ENCODE measurements around the gene SLC16A6. TPM values are rescaled to one million over a fixed set of nuclear protein-coding genes. Genes with fewer than 3 reads are reported as not detected.

The SLC16A6 gene
- total RNA-seq, 1 experiment from 2014 or later: 0.70 TPM

DNA sequence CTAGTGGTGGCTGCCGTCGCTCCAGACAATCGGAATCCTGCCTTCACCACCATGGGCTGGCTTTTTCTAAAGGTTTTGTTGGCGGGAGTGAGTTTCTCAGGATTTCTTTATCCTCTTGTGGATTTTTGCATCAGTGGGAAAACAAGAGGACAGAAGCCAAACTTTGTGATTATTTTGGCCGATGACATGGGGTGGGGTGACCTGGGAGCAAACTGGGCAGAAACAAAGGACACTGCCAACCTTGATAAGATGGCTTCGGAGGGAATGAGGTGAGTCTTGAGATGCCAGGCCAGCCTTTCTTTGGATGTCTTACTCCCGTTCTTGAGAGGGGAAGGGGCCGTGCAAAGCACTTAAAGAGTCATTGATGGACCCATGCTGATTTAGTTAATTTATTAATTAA, 16.5 kb upstream of the SLC16A6 start:
- ChIA-PET POLR2A (ENCODE audit: unreplicated experiment) (no interaction called here), CTCF (no interaction called here)
- H3K27me3 ChIP-seq (ENCODE audit: insufficient read depth, low read depth): no peaks in the 10 kb centered on the region
- no peaks in the 10 kb centered on the region for H3K9me2 ChIP-seq (ENCODE audit: insufficient read depth)
- no peak overlapping the region for H3K4me2 ChIP-seq
- H3K36me3 ChIP-seq (ENCODE audit: low read depth): no peaks in the 10 kb centered on the region
- intact Hi-C loops (cut with micrococcal nuclease; ENCODE audit: unreplicated experiment): no loop called here
- no peaks in the 10 kb centered on the region for H3K9me3 ChIP-seq (ENCODE audit: insufficient read depth, low read depth)
- no peak overlapping the region for H2AFZ ChIP-seq
- DNase-seq: no peak
- no TSS peak for BruUV-seq (replicated peaks)
- H3K4me3 ChIP-seq: no peak overlapping the region
- peaks cover 24% of the 10 kb centered on the region for H3F3A ChIP-seq (ENCODE audit: insufficient read depth, low read depth)
- H3K4me1 ChIP-seq (replicated peaks; ENCODE audit: insufficient read depth): peaks cover 40% of the 10 kb centered on the region
- no peak overlapping the region for H3K27ac ChIP-seq
- H4K20me1 ChIP-seq (ENCODE audit: insufficient read depth): no peaks in the 10 kb centered on the region
- no peaks in the 10 kb centered on the region for H3K79me2 ChIP-seq (ENCODE audit: low read depth)
- TF ChIP-seq EZH2 (IDR thresholded peaks at IDR 0.05; ENCODE audit: low read depth): no peak
- TF ChIP-seq, protein P1, sequence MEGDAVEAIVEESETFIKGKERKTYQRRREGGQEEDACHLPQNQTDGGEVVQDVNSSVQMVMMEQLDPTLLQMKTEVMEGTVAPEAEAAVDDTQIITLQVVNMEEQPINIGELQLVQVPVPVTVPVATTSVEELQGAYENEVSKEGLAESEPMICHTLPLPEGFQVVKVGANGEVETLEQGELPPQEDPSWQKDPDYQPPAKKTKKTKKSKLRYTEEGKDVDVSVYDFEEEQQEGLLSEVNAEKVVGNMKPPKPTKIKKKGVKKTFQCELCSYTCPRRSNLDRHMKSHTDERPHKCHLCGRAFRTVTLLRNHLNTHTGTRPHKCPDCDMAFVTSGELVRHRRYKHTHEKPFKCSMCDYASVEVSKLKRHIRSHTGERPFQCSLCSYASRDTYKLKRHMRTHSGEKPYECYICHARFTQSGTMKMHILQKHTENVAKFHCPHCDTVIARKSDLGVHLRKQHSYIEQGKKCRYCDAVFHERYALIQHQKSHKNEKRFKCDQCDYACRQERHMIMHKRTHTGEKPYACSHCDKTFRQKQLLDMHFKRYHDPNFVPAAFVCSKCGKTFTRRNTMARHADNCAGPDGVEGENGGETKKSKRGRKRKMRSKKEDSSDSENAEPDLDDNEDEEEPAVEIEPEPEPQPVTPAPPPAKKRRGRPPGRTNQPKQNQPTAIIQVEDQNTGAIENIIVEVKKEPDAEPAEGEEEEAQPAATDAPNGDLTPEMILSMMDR (conservative IDR thresholded peaks at IDR 0.05): no peak

DNA sequence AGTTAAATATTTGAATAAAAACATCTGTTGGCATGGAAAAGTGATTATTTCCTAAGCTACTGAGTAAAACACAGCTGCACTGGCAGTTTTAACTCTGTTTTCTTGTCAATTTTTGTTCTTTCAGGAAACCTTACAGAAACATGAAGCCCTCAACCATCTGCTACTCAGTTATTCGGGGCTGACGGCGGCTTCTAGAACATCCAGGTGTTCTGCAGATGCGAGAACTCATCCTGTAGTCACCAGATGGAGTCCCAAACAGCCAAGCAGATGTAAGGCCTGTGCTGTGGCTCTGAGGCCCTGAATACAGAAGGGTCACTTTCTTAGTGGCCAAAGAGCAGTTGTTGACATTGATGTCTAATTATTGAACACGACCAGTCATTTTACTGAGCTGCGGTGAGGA, 15.9 kb upstream of the SLC16A6 start:
- no TSS peak for BruUV-seq (replicated peaks)
- POLR2A ChIA-PET (ENCODE audit: unreplicated experiment): no interaction called here
- H2AFZ ChIP-seq: no peak overlapping the region
- intact Hi-C loops (cut with micrococcal nuclease; ENCODE audit: unreplicated experiment): no loop called here
- TF ChIP-seq, protein P1 (conservative IDR thresholded peaks at IDR 0.05): no peak
- DNase-seq: no peak
- H4K20me1 ChIP-seq (ENCODE audit: insufficient read depth): no peaks in the 10 kb centered on the region
- no peak overlapping the region for H3K4me2 ChIP-seq
- H3K27me3 ChIP-seq (ENCODE audit: insufficient read depth, low read depth): no peaks in the 10 kb centered on the region
- no peaks in the 10 kb centered on the region for H3K79me2 ChIP-seq (ENCODE audit: low read depth)
- no peaks in the 10 kb centered on the region for H3K36me3 ChIP-seq (ENCODE audit: low read depth)
- H3F3A ChIP-seq (ENCODE audit: insufficient read depth, low read depth): peaks cover 19% of the 10 kb centered on the region
- no peaks in the 10 kb centered on the region for H3K9me2 ChIP-seq (ENCODE audit: insufficient read depth)
- CTCF ChIA-PET: no interaction called here
- no peaks in the 10 kb centered on the region for H3K9me3 ChIP-seq (ENCODE audit: insufficient read depth, low read depth)
- H3K4me1 ChIP-seq (replicated peaks; ENCODE audit: insufficient read depth): peaks cover 36% of the 10 kb centered on the region
- no peak overlapping the region for H3K4me3 ChIP-seq
- H3K27ac ChIP-seq: no peak overlapping the region

DNA sequence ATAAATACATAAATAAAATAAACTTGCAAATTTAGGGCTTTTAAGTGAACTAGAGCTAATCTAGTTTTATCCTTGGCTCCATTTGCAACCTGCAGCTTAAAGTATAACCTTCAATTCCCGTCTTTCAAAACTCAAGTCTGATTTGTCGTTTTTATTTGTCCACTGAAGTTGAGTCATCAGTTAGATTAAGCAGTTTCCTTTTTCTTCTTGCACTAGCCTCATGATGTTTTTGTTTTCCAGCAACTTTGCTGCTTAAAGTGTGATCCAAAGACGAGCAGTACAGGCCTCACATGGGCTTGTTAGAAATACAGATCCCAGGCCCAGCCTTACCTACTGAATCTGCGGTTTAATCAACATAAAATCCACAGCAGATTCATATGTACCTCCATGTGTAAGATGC, 14.2 kb upstream of the SLC16A6 start:
- no peak overlapping the region for H3K4me3 ChIP-seq
- no peaks in the 10 kb centered on the region for H3K9me3 ChIP-seq (ENCODE audit: insufficient read depth, low read depth)
- BruUV-seq (replicated peaks): no TSS peak
- ChIA-PET CTCF (no interaction called here), POLR2A (ENCODE audit: unreplicated experiment) (no interaction called here)
- DNase-seq: no peak
- no peaks in the 10 kb centered on the region for H3K9me2 ChIP-seq (ENCODE audit: insufficient read depth)
- no peak overlapping the region for H3K27ac ChIP-seq
- intact Hi-C loops (cut with micrococcal nuclease; ENCODE audit: unreplicated experiment): no loop called here
- H2AFZ ChIP-seq: no peak overlapping the region
- no peaks in the 10 kb centered on the region for H4K20me1 ChIP-seq (ENCODE audit: insufficient read depth)
- H3K4me2 ChIP-seq: no peak overlapping the region
- peaks cover 8% of the 10 kb centered on the region for H3F3A ChIP-seq (ENCODE audit: insufficient read depth, low read depth)
- H3K4me1 ChIP-seq (replicated peaks; ENCODE audit: insufficient read depth): peaks cover 30% of the 10 kb centered on the region
- TF ChIP-seq EZH2 (IDR thresholded peaks at IDR 0.05; ENCODE audit: low read depth): no peak
- TF ChIP-seq, protein P1 (conservative IDR thresholded peaks at IDR 0.05): no peak
- H3K36me3 ChIP-seq (ENCODE audit: low read depth): no peaks in the 10 kb centered on the region
- H3K79me2 ChIP-seq (ENCODE audit: low read depth): no peaks in the 10 kb centered on the region
- H3K27me3 ChIP-seq (ENCODE audit: insufficient read depth, low read depth): no peaks in the 10 kb centered on the region

All from PC-9 (cell line).